ENCODE results near the gene MPP3.

- TF ChIP-seq, protein P1, sequence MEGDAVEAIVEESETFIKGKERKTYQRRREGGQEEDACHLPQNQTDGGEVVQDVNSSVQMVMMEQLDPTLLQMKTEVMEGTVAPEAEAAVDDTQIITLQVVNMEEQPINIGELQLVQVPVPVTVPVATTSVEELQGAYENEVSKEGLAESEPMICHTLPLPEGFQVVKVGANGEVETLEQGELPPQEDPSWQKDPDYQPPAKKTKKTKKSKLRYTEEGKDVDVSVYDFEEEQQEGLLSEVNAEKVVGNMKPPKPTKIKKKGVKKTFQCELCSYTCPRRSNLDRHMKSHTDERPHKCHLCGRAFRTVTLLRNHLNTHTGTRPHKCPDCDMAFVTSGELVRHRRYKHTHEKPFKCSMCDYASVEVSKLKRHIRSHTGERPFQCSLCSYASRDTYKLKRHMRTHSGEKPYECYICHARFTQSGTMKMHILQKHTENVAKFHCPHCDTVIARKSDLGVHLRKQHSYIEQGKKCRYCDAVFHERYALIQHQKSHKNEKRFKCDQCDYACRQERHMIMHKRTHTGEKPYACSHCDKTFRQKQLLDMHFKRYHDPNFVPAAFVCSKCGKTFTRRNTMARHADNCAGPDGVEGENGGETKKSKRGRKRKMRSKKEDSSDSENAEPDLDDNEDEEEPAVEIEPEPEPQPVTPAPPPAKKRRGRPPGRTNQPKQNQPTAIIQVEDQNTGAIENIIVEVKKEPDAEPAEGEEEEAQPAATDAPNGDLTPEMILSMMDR (IDR thresholded peaks at IDR 0.05), result no peak
- no peak for TF ChIP-seq POLR2A (IDR thresholded peaks at IDR 0.05)
These were observed 49.0 kb upstream of the MPP3 start for GRCh38 chr17:43881758-43882505.
